Measurements from ENCODE around the gene PMPCA.
"Not testable (repeated sequence)": the region's sequence is repeated elsewhere in the genome, so short reads cannot be mapped to it uniquely, and the experiment has no call there.

Gene PMPCA

GRCh38 chr9:136412962-136413361 is 2.5 kb downstream of the PMPCA start:
- DNase-seq (ENCODE audit: low read depth in 3 of 3) = no peak

- no peak for DNase-seq (ENCODE audit: low read depth in 3 of 3)
Observed at GRCh38 chr9:136416427-136416826, 6.0 kb downstream of the PMPCA start.

GRCh38 chr9:136416914-136417313 is 6.5 kb downstream of the PMPCA start:
- DNase-seq (ENCODE audit: low read depth in 3 of 3) = no peak

GRCh38 chr9:136418182-136419091 is 8.0 kb downstream of the PMPCA start:
- no peak for DNase-seq (ENCODE audit: low read depth in 3 of 3)

- DNase-seq (ENCODE audit: low read depth in 3 of 3) = no peak
Observed at GRCh38 chr9:136419092-136419420, 8.6 kb downstream of the PMPCA start.

- no peak for DNase-seq (ENCODE audit: low read depth in 3 of 3)
Observed at GRCh38 chr9:136421791-136422190, 11.3 kb downstream of the PMPCA start.

- DNase-seq (ENCODE audit: low read depth in 3 of 3) = no peak
Observed at GRCh38 chr9:136422876-136423275, 12.4 kb downstream of the PMPCA start.

- DNase-seq (ENCODE audit: low read depth in 3 of 3) = no peak
Observed at GRCh38 chr9:136423432-136424146, 13.1 kb downstream of the PMPCA start.

DNA sequence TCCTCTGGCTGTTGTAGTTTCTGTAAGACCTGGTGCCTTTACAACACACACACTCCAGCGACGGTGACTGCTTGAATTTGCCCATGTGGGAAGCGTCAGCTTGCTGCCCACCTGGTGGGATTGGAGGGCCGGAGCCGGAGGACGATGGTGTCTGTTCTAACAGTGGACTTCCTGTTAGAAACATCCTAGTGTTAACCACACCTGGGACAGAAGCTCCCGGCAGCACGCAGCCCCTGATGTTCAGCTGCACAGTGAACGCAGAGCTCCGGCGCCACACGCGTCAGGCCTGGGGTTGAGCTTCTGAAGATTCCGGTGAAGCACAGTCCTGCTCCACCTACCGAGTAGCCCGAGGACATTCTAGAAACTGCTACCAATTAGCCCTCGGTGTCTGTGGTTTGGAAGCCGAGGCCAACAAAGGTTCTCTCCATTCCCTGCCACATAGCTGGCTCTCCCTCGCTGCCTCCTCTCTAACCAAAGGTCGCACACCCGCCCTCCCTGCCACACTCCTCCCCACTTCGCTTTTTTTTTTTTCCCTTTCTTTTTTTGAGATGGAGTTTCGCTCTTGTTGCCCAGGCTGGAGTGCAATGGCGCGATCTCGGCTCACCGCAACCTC is 14.4 kb downstream of the PMPCA start:
- no peak for DNase-seq (ENCODE audit: low read depth in 3 of 3)

- not testable (repeated sequence) for DNase-seq (ENCODE audit: low read depth in 3 of 3)
Observed at GRCh38 chr9:136425367-136425766, 14.9 kb downstream of the PMPCA start.

- DNase-seq (ENCODE audit: low read depth in 3 of 3) = no peak
Observed at GRCh38 chr9:136426787-136427186, 16.3 kb downstream of the PMPCA start.

DNA sequence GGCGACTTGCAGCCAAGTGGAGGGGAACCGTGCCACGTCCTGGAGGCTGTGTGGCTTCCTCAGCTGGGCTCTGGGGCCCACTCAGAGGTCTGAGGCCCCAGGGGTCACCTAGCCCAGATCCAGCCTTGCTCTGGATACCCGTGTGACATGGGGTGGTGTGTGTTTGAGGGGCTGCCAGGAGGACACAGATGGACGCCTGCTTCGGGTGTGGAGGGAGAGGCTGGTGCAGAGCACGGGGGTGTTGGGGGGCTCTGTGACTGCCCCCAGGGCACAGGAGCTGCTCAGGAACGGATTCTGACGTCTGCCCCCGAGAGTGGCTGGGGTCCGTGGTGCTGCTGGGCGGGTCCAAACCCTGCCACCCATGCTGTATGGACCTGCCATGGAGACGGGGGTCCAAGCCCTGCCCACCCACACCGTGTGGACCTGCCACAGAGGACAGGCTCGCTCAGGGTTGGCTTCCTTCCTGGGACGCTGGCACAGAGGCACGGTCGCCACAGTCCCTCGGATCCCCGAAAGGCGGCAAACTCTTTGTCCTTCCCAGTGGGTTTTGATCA is 18.7 kb downstream of the PMPCA start:
- DNase-seq (ENCODE audit: low read depth in 3 of 3) = no peak

- DNase-seq (ENCODE audit: low read depth in 3 of 3) = no peak
Observed at GRCh38 chr9:136429683-136430491, 19.4 kb downstream of the PMPCA start.

DNA sequence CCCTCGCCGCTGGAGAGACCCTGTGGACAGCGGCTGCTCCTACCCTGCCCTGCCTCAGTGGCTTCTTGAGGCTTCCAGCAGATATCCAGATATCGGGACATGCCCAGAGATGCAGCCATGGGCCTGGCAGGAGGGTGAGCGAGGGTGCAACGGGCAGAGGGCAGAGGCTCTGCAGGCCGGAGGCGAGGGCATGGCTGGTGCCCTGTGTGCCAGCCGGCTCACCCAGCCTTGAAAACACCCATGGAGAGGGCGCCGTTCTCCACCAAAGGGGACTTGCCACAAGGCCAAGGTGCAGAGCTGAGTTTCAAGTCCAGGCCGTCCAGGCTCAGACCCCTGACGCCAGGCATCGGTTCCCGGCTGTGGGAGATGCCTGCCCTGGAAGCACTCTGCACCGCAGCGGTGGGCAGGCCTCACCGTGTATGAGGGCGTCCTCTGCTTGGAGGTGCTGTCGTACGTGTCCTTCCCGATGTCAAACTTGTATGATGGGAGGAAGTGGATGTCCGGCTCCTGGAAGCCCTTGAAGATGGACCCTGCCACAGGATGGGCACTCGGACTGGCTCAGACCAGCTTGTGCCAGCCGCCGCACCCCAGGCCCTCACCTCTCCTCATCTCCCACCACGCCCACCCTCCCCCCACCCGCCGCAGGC is 20.3 kb downstream of the PMPCA start:
- DNase-seq (ENCODE audit: low read depth in 3 of 3) = no peak

DNA sequence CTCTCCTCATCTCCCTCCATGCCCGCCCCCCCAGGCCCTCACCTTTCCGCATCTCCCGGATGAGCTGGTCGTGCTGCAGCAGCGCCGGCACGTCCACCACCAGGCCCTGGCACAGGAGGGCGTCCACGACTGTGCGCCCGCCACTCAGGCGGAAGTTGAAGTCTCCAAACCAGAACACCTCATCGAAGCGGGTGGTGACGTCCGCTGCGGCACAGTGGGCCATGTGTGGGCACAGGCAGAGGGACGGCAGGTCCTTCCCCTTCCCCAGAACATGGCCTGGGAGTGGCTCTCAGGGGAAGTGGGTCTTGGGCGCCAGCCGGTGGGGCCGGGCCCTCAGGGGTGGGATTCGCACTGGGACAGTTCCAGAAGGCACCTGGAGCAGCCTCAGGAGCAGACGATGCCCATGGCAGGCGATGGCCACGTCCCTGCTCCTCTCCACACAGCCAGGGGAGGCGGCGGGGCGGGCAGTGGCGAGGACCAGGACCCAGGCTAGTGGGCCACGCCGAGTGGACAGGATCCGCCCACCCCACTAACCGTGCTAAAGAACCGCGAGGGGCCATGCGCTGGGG is 21.4 kb downstream of the PMPCA start:
- DNase-seq (ENCODE audit: low read depth in 3 of 3) = no peak

DNA sequence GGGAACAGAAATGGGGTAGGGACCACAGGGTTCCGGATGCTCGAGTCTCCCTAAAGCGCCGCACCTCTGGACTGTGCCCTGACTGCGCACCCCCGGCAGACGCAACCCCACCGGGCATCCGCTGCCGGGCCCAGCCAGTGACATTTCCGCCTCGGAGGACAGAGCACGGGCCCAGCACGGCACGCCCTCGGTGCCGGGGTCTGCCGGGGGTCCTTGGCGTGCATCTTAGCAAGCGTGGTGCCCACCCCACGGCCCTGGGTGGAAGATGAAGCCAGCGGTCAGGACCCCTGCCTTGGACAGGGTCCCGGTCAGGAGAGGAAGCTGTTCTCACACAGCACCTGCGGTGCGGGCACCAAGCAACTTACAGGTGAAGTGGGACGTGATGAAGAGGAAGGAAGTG is 22.1 kb downstream of the PMPCA start:
- no peak for DNase-seq (ENCODE audit: low read depth in 3 of 3)

DNA sequence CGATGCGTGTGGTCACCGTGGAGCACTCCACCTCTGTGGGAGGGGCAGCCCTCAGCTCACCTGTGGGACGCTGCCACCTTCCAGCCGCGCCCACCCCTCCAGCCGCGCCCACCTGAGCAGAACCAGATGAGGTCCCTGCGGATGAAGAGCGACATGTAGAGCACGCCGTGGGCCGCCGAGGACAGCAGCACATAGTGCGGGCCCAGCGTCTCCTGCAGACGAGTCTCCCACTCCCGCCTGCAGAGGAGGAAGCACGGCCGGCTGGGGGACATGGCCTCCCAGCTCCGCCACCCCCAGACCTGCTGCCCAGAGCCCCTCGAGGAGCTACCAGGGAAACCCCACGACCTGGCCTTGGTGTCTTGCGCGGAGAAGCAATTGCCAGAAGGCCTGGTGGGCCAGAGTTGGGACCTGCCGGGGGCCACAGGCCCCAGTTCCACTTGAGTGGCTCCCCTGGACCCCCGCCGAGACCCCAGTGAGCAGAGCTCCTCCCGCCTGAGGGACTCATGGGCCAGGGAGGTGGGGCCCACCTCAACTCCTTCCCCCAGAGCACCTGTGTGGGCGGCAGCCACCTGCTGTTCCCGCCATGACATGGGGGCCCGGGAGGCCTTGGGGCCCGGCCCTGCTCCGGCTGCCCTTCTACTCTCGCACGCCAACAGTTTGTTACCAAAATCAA is 22.7 kb downstream of the PMPCA start:
- DNase-seq (ENCODE audit: low read depth in 3 of 3) = no peak

GRCh38 chr9:136433849-136434579 is 23.6 kb downstream of the PMPCA start:
- no peak for DNase-seq (ENCODE audit: low read depth in 3 of 3)

- DNase-seq (ENCODE audit: low read depth in 3 of 3) = no peak
Observed at GRCh38 chr9:136434580-136435169, 24.2 kb downstream of the PMPCA start.
